MCF 10A (cell line): Measurements from ENCODE around the gene KDM4C. TPM values are rescaled to one million over a fixed set of nuclear protein-coding genes. Genes with fewer than 3 reads are reported as not detected.

Experiments
- BruUV-seq: library from RNA; stranded (reverse); fragments of 400-500 nt; replicated peaks from 2 replicates; lab custom pipeline; 2021; lab: Mats Ljungman, UMichigan
- CTCF ChIA-PET: fragments of 300-600 bp; sonication (Branson Sonifier 250); formaldehyde crosslinking; extraction: SDS; loops from one replicate; lab custom pipeline; 2021; ENCODE audit warnings: antibody characterized with exemption, inconsistent platforms; lab: Yijun Ruan, JAX
- POLR2A ChIA-PET: fragments of 300-600, 350-650 bp; sonication (Branson Sonifier 250); formaldehyde crosslinking; extraction: SDS; loops from one replicate; lab custom pipeline; 2020; ENCODE audit warnings: antibody characterized with exemption, inconsistent platforms; lab: Yijun Ruan, JAX
- DNase-seq: peaks from one replicate; pipeline ENCODE4 v3.0.0-alpha.2; 2018; ENCODE audit not compliant: unreplicated experiment
- H3K27ac Mint-ChIP-seq: one replicate; pipeline ENCODE4 v1.8.0; 2022; ENCODE audit warnings: mild to moderate bottlenecking, low read depth, mixed read lengths; ENCODE audit not compliant: unreplicated experiment
- H3K27me3 Mint-ChIP-seq: one replicate; pipeline ENCODE4 v1.8.0; 2022; ENCODE audit warnings: mixed read lengths; ENCODE audit not compliant: insufficient read depth, unreplicated experiment
- H3K36me3 Mint-ChIP-seq: one replicate; pipeline ENCODE4 v1.8.0; 2022; ENCODE audit warnings: mild to moderate bottlenecking, moderate library complexity, mixed read lengths; ENCODE audit not compliant: insufficient read depth, unreplicated experiment
- H3K4me1 Mint-ChIP-seq: one replicate; pipeline ENCODE4 v1.8.0; 2022; ENCODE audit warnings: mixed read lengths; ENCODE audit not compliant: insufficient read depth, unreplicated experiment
- H3K4me3 Mint-ChIP-seq: one replicate; pipeline ENCODE4 v1.8.0; 2022; ENCODE audit warnings: mild to moderate bottlenecking, moderate library complexity, mixed read lengths; ENCODE audit not compliant: unreplicated experiment
- H3K9me3 Mint-ChIP-seq: one replicate; pipeline ENCODE4 v1.8.0; 2022; ENCODE audit warnings: mixed read lengths; ENCODE audit not compliant: unreplicated experiment
- intact Hi-C: fragments of 100-400 bp; cut with micrococcal nuclease; formaldehyde crosslinking; loops from 2 replicates; pipeline ENCODE4 v1.14.1; 2022
- total RNA-seq: library from RNA; stranded (reverse); gene quantifications from 2 replicates; pipeline ENCODE4 v1.2.3, GENCODE V29; 2022
- TF ChIP-seq, protein P1 (sequence below): fragments of 200-600 bp; IDR thresholded peaks from one replicate; pipeline ENCODE4 v1.8.0; 2022; ENCODE audit warnings: antibody characterized with exemption, mild to moderate bottlenecking; ENCODE audit not compliant: unreplicated experiment

KDM4C gene
- total RNA-seq, 1 experiment from 2014 or later: 29.5 TPM

DNA sequence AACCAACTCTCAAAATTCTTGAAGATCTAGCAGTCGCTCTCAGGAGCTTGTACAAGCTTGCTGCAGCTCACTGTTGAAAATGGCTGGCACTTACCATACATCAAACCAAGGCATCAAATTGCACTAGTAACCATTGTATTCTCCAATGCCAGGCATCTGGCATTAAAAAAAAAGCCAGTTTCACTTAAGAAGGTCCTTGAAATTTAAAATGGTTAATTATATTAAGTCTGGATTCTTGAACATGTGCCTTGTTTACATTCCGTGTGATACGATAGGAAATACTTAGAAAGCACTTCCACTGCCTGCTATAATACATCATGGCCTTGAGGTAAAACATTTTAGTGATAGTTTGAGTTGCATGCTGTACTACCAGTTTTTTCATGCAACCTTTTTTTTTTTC is 300.7 kb downstream of the KDM4C start:
- DNase-seq: no peak
- TF ChIP-seq, protein P1, sequence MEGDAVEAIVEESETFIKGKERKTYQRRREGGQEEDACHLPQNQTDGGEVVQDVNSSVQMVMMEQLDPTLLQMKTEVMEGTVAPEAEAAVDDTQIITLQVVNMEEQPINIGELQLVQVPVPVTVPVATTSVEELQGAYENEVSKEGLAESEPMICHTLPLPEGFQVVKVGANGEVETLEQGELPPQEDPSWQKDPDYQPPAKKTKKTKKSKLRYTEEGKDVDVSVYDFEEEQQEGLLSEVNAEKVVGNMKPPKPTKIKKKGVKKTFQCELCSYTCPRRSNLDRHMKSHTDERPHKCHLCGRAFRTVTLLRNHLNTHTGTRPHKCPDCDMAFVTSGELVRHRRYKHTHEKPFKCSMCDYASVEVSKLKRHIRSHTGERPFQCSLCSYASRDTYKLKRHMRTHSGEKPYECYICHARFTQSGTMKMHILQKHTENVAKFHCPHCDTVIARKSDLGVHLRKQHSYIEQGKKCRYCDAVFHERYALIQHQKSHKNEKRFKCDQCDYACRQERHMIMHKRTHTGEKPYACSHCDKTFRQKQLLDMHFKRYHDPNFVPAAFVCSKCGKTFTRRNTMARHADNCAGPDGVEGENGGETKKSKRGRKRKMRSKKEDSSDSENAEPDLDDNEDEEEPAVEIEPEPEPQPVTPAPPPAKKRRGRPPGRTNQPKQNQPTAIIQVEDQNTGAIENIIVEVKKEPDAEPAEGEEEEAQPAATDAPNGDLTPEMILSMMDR: no peak
- Mint-ChIP-seq H3K36me3 (peaks cover 21% of the 10 kb centered on the region), H3K4me3 (no peak overlapping the region), H3K27me3 (no peaks in the 10 kb centered on the region), H3K9me3 (no peaks in the 10 kb centered on the region), H3K27ac (no peak overlapping the region), H3K4me1 (no peaks in the 10 kb centered on the region)
- BruUV-seq: no TSS peak
- intact Hi-C loops: no loop called here
- POLR2A ChIA-PET: no interaction called here
- CTCF ChIA-PET: interaction anchor here (0.6 to 1.6 kb wide), 3 partner anchors 12 to 280 kb away, joined by 3 to 5 read pairs (median 3); no protein-coding TSS in a partner anchor

DNA sequence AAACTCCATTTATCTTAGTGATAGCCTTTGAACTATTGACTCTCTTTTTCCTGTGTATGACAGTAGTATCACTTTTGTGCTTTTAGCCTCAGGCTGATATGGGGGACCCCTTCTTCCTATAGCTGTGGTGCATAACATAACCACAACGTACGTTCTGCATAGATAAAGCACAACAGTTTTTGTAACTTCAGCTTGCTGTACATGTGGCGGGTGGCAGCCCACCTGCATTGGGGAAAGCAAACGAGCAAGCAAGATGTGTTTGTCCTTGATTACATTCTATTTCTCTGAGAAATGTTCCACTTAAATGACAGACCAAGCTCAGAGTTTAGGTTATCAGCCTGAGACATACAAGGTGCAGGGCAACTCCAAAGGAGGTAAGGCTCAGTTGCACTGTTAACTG is 309.4 kb downstream of the KDM4C start:
- peaks cover 4% of the 10 kb centered on the region for H3K36me3 Mint-ChIP-seq
- DNase-seq: no peak
- POLR2A ChIA-PET: no interaction called here
- TF ChIP-seq, protein P1: no peak
- H3K9me3 Mint-ChIP-seq: no peaks in the 10 kb centered on the region
- CTCF ChIA-PET: interaction anchor here (2.0 to 3.4 kb wide), 2 partner anchors 10 to 15 kb away, joined by 8 to 34 read pairs; no protein-coding TSS in a partner anchor
- no peak overlapping the region for H3K27ac Mint-ChIP-seq
- H3K27me3 Mint-ChIP-seq: no peaks in the 10 kb centered on the region
- intact Hi-C loops: no loop called here
- H3K4me1 Mint-ChIP-seq: no peaks in the 10 kb centered on the region
- no peak overlapping the region for H3K4me3 Mint-ChIP-seq
- no TSS peak for BruUV-seq

DNA sequence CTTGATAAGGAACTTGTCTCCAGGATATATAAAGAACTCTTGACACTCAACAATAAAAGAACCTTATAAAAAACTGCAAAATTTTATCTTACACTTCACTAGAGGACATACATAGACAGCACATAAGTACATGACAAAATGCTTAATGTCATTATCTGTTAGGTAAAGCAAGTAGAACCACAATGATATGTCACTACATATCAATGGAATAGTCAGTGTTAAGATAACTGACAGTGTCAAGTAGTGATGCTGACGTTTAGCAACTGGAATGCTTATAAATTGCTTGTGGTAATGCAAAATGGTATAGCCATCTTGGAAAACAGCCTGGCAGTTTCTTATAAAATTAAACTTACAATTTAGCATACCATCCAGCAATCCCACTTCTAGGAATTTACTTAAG is 314.1 kb downstream of the KDM4C start:
- H3K27ac Mint-ChIP-seq: no peak overlapping the region
- POLR2A ChIA-PET: no interaction called here
- TF ChIP-seq, protein P1: no peak
- no peak for DNase-seq
- H3K27me3 Mint-ChIP-seq: no peaks in the 10 kb centered on the region
- H3K4me1 Mint-ChIP-seq: no peaks in the 10 kb centered on the region
- H3K4me3 Mint-ChIP-seq: no peak overlapping the region
- intact Hi-C loops: no loop called here
- no TSS peak for BruUV-seq
- H3K36me3 Mint-ChIP-seq: peaks cover 4% of the 10 kb centered on the region
- CTCF ChIA-PET: no interaction called here
- no peaks in the 10 kb centered on the region for H3K9me3 Mint-ChIP-seq

DNA sequence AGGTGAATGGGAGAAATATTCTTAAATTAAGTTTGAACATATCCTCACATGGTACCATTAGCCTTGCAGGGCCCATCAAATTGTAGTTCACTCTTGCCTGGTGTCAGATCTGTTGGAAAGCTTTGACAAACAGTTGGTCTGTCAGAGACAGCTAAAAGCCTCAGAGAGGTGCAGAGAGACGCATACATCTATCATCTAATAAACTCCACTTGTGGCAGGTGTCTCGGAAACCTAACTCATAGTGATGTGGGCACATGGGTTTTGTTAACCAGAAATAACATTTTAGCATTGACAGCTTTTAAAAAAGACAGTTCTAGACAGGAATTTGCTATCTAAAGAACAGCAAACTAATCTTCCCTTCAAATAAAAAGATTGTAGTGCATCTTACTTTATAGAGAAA is 315.9 kb downstream of the KDM4C start:
- no TSS peak for BruUV-seq
- TF ChIP-seq, protein P1: no peak
- H3K4me3 Mint-ChIP-seq: no peak overlapping the region
- CTCF ChIA-PET: interaction anchor here (0.7 to 0.8 kb wide), 2 partner anchors 10 to 106 kb away, joined by 3 to 4 read pairs; no protein-coding TSS in a partner anchor
- H3K4me1 Mint-ChIP-seq: no peaks in the 10 kb centered on the region
- peaks cover 10% of the 10 kb centered on the region for H3K36me3 Mint-ChIP-seq
- no peak overlapping the region for H3K27ac Mint-ChIP-seq
- DNase-seq: no peak
- intact Hi-C loops: no loop called here
- H3K27me3 Mint-ChIP-seq: no peaks in the 10 kb centered on the region
- no peaks in the 10 kb centered on the region for H3K9me3 Mint-ChIP-seq
- POLR2A ChIA-PET: no interaction called here
